Cardiac fibroblast (primary cell): Measurements from ENCODE around the gene RPL29.

Source experiments
- DNase-seq, 2 donors: peaks; one replicate each; pipeline versions ENCODE4 v3.0.0 to v3.0.0-alpha.2; 2010; ENCODE audit warnings: low read depth in 2 of 2
- H3K4me3 ChIP-seq, 2 donors: replicated peaks in 1 of 2; 1 replicate in 1 of 2; 2 replicates in 1 of 2; pipeline ENCODE4 v1.5.1; 2011; ENCODE audit warnings: low read depth in 2 of 2, low read length in 2 of 2, mild to moderate bottlenecking in 2 of 2, moderate library complexity in 1 of 2
- TF ChIP-seq, protein P1 (sequence below): IDR thresholded peaks from one replicate; pipeline ENCODE4 v1.5.1; 2011; ENCODE audit warnings: low read depth, mild to moderate bottlenecking, low read length, inconsistent platforms

The RPL29 gene

DNA sequence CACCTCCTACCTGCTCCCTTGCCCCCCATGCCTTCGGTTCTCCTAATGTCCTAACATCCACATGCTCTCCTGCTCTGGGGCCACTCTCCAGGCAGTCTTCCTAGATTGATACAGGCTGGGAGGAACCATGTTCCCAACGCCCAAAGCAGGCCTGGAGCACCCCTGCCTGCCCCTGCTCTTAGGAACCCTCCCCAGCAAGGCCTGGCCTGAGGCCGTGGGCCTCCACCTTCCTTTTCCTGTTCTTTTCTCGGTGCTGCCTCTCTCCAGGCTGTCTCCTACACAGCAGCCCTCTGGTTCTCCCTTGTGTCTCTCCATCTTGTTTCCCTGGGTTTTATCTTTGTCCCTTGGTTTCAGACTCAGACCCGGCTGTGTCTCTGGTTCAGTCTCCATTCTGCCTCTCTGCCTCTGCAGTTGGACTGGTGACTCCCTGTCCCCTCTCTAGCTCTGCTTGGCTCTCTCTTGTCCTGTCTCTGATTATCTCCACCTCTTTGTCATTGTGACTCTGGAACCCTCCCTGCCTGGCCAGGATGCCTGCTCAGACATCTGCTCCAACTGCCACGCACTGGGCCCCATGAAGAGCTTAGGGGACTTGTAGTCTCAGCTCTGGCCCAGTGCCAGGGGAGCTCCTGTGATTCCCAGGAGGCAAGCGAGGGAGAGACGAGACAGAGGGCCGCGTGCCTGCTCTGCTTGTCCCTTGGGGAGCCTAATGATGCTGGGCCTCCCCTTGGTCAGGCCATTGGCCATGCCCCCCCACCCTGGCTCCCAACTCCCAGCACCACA is 26.0 kb upstream of the RPL29 start:
- TF ChIP-seq, protein P1, sequence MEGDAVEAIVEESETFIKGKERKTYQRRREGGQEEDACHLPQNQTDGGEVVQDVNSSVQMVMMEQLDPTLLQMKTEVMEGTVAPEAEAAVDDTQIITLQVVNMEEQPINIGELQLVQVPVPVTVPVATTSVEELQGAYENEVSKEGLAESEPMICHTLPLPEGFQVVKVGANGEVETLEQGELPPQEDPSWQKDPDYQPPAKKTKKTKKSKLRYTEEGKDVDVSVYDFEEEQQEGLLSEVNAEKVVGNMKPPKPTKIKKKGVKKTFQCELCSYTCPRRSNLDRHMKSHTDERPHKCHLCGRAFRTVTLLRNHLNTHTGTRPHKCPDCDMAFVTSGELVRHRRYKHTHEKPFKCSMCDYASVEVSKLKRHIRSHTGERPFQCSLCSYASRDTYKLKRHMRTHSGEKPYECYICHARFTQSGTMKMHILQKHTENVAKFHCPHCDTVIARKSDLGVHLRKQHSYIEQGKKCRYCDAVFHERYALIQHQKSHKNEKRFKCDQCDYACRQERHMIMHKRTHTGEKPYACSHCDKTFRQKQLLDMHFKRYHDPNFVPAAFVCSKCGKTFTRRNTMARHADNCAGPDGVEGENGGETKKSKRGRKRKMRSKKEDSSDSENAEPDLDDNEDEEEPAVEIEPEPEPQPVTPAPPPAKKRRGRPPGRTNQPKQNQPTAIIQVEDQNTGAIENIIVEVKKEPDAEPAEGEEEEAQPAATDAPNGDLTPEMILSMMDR = no peak
- no peak for DNase-seq
- no peak overlapping the region for H3K4me3 ChIP-seq

DNA sequence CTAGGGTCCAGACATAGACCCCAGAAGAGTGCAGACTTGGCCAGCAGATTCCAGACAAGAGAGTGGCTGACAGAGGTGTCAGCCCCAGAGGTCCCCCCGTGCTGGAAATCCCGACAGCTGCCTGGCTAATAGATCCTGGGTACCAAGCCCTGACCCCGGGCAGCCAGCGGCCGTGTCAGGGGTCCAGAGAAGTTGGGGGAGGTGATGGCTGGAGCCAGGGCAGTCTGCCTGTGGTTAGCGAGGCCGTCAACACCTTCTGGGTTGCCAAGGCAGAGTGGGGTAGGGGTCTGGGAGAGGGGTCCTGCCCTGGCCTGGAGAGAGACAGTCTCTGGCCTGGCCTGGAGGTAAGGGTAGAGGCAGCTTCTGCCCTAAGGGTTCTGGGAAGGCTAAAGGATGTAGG is 25.1 kb upstream of the RPL29 start:
- TF ChIP-seq, protein P1 = no peak
- DNase-seq = no peak
- H3K4me3 ChIP-seq = no peak overlapping the region

DNA sequence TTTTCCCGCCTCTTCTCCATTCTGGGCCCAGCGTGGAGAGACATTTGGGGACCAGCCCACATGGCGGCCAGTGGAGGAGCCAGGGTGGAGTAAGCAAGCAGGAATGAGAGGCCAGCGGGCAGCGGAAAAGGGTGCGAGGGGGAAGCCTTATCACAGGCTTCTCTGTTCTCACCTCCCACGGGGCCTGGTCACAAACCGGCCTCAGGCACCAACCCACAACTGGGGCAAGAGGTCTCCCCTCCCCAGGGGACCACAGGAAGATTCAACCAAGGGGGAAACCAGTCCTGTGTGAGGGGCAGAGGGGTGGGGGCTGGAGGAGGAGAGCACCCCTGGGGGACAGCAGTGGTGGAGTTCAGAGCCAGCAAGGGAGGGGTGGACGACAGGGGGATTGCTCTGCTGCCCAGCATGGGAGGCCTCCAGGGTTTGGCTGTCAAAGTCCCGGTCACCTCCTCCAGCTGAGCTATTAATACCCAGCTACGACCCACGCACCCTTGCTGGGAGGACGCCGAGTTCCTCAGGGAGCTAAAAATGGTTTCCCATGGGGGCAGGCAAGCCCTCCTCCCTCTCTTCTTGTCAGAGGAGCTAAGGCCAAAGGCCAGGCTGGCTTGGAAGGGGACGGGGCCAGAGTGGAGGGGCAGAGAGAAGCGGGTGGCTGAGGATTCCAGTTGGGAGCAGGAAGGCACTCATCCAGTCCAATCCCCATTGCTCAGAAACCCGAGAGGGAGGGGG is 23.8 kb upstream of the RPL29 start:
- TF ChIP-seq, protein P1 = no peak
- DNase-seq = peak in 1 of 2 donors; percentile 35
- H3K4me3 ChIP-seq = no peak overlapping the region

DNA sequence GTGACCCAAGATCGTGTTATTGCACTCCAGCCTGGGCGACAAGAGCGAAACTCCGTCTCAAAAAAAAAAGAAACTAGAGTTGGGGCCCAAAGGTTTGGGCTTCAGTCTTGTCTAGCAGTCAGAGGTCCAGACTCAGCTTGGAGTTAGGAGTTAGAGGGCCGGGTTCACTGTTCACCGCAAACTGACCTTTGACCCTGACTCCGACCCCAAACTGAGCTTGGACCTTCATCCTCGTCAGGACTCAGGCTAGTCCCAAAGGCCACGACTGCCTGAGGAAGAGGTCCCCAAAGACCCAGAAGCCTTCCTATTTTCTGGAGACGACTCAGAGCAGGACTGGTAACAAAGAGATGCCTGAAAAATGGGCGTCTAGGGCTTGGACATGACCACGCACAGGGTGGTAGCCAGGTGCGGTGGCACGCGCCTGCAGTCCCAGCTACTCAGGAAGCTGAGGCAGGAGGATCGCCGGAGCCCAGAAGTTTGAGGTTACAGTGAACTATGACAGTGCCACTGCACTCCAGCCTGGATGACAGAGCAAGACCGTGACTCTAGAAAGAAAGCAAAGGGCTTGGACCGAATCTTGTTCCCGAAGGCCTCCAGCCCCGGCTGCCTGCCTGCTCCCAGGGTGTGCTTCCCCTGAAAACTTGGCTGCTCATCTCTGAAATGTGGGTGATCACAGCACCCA is 22.8 kb upstream of the RPL29 start:
- DNase-seq = no peak
- no peak overlapping the region for H3K4me3 ChIP-seq
- TF ChIP-seq, protein P1 = no peak

DNA sequence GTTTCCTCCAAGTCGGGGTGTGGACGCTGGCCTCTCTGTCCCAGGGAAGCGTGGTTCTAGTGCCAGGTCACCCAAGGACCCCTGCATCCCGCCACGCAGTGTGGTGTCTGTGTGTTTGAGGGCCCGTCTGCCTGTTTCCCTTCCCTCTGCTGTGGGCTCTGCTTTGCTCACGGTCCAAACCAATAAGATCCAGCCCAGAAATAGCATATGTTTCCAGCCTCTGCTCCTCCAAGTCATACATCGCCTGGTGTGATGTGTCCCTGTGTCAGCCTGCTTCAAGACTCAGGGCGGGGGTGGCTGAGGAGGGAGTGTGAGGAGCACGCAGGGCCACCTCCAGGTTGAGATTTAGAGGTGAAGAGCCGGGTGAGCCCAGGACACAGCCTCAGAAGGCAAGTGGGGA is 21.9 kb upstream of the RPL29 start:
- no peak for DNase-seq
- TF ChIP-seq, protein P1 = no peak
- H3K4me3 ChIP-seq = no peak overlapping the region

DNA sequence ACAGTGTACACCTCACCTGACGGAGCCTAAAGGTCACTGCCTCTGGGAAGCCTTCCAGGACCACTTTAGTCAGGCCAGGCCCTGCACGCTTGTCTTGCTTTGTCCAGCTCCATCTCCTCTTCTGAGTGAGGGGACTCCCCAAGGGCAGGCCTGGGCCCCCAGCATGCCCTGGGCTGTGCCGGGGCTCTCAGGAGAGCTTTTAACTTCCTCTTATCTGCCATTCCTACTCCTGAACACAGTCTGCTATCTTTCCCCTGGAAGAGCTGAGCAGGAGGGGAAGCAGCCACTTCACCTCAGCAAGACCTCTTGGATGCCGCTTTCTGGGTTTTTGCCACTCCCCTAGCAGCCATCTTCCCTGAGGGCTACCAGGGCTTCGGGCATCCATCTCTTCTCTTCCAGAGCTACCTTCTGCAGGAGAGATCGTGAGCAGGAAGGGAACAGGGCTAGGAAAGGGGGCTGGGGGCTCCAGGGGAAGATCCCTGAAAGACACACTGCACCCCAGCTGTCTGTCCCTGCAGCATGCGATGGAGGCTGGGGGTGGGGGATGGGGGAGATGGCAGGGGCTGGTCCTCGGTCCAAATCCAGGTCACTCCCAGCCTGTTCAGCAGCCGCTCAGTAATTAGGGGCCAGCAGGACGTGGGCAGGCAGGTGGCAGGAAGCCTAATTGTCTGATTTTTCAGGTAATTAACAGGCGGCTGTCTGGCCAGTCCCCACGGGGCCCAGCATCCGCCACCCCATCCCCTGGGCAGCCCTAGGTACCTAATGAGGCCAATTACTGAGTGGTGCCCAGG is 19.9 kb upstream of the RPL29 start:
- no peak overlapping the region for H3K4me3 ChIP-seq
- TF ChIP-seq, protein P1 = no peak

More for the DNA sequence above, 19.9 kb upstream of the RPL29 start:
- DNase-seq = no peak
